B cell (primary cell): ENCODE data around the gene MED31.

ENCODE experiments used
- EZH2 ChIP-seq: IDR thresholded peaks from 2 replicates; pipeline ENCODE4 v1.6.1; 2012; ENCODE audit warnings: borderline replicate concordance, low read depth, mild to moderate bottlenecking, moderate library complexity, low read length; ENCODE audit not compliant: insufficient read depth, poor library complexity, severe bottlenecking
- TF ChIP-seq, protein P1 (sequence below): fragments of 200-600 bp; IDR thresholded peaks from one replicate; pipeline ENCODE4 v1.8.0; 2022; ENCODE audit warnings: antibody characterized with exemption, mild to moderate bottlenecking

DNA sequence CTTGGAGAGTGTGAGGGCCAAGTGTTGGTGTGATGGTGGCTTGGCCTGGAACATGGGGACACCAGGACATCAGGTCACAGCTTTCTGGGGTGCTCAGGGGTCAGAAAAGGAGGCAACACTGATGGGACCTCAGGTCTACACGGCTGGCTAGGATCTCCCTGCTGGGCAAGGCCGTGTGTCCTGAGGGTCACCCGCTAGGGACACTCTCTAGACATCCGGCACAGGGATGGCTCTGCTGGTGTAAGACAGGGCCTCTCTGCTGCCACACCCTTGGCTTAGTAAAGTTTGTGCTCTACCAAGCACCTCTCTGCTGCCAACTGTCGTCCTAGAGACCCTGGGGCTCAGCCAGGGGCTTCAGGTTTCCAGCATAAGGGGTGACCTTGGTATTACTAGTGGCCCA, 45.5 kb upstream of the MED31 start:
- TF ChIP-seq, protein P1, sequence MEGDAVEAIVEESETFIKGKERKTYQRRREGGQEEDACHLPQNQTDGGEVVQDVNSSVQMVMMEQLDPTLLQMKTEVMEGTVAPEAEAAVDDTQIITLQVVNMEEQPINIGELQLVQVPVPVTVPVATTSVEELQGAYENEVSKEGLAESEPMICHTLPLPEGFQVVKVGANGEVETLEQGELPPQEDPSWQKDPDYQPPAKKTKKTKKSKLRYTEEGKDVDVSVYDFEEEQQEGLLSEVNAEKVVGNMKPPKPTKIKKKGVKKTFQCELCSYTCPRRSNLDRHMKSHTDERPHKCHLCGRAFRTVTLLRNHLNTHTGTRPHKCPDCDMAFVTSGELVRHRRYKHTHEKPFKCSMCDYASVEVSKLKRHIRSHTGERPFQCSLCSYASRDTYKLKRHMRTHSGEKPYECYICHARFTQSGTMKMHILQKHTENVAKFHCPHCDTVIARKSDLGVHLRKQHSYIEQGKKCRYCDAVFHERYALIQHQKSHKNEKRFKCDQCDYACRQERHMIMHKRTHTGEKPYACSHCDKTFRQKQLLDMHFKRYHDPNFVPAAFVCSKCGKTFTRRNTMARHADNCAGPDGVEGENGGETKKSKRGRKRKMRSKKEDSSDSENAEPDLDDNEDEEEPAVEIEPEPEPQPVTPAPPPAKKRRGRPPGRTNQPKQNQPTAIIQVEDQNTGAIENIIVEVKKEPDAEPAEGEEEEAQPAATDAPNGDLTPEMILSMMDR = no peak
- TF ChIP-seq EZH2 = no peak
